Vagina (tissue), 2 donors: ENCODE measurements around the gene SEMA5B. TPM values are rescaled to one million over a fixed set of nuclear protein-coding genes. Genes with fewer than 3 reads are reported as not detected.

Source experiments
- DNase-seq, 2 donors: peaks; one replicate each; pipeline ENCODE4 v3.0.0-alpha.2; 2017; ENCODE audit errors: extremely low spot score in 2 of 2
- H3K27ac ChIP-seq: fragments of 200-600 bp; sonication (generic); one replicate; pipeline ENCODE4 v1.5.1; 2019
- H3K27me3 ChIP-seq: fragments of 200-600 bp; sonication (generic); one replicate; pipeline ENCODE4 v1.5.1; 2019
- H3K36me3 ChIP-seq, 2 donors: fragments of 200-600 bp; sonication (generic); one replicate each; pipeline ENCODE4 v1.5.1; 2017 to 2019
- H3K4me1 ChIP-seq: fragments of 200-600 bp; sonication (generic); one replicate; pipeline ENCODE4 v1.5.1; 2019
- H3K4me3 ChIP-seq, 2 donors: fragments of 200-600 bp; sonication (generic); 1 replicate in 1 of 2; 2 replicates in 1 of 2; pipeline ENCODE4 v1.5.1; 2016 to 2019
- H3K9me3 ChIP-seq: fragments of 200-600 bp; sonication (generic); one replicate; pipeline ENCODE4 v1.5.1; 2019
- CTCF ChIP-seq, 3 experiments: fragments of 450-650 bp in 2 of 3; fragments of 200-600 bp in 1 of 3; sonication (generic) in 1 of 3; IDR thresholded peaks; one replicate each; pipeline ENCODE4 v1.5.1; 2017 to 2019; ENCODE audit warnings: antibody characterized with exemption in 3 of 3, mild to moderate bottlenecking in 2 of 3, moderate library complexity in 2 of 3
- POLR2A ChIP-seq, 2 donors: fragments of 450-650 bp; IDR thresholded peaks; one replicate each; pipeline ENCODE4 v1.6.1; 2017; ENCODE audit warnings: antibody characterized with exemption in 2 of 2, mild to moderate bottlenecking in 2 of 2, moderate library complexity in 2 of 2
- POLR2AphosphoS5 ChIP-seq, 2 donors: sonication (generic); formaldehyde crosslinking; IDR thresholded peaks; one replicate each; pipeline ENCODE4 v1.9.0; 2017; ENCODE audit warnings: antibody characterized with exemption in 2 of 2, mild to moderate bottlenecking in 2 of 2, low read depth in 1 of 2; ENCODE audit not compliant: insufficient read depth in 1 of 2
- intact Hi-C: fragments of 100-400 bp; cut with DNase I; formaldehyde crosslinking; loops from one replicate; pipeline ENCODE4 v1.15.1; 2023
- total RNA-seq: library from RNA; depleted of rRNA; stranded (reverse); fragments of >200 nt; gene quantifications from one replicate; pipeline ENCODE4 v1.2.3, GENCODE V29; 2016

SEMA5B gene
- total RNA-seq, 1 donor from 2014 or later: 0.25 TPM

DNA sequence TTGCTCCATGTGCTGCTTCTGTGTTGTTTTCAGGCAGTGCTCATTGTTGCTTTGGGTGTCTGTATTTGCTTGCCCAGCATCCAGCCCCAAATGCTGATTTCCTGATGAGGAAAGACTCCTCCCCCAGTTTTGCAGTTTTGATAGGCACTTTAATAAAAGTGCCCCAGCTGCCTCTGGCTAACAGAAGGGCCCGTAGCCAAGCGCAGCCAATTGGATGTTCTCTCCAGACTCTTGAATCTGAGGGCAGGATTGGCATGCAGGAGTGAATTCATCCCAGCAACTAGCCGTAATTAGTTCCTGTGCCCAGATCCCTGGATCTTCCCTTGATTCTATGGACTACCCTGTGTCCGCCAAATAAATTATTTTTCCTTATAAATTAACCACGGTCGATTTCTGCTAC is 14.8 kb upstream of the SEMA5B start:
- intact Hi-C loops: loop anchor here (5.0 kb wide), 1 partner anchor 1650 kb away; no protein-coding TSS in a partner anchor
- Histone ChIP-seq H3K4me3 (no peak overlapping the region), H3K9me3 (no peaks in the 10 kb centered on the region), H3K27me3 (no peaks in the 10 kb centered on the region), H3K27ac (no peak overlapping the region), H3K4me1 (no peaks in the 10 kb centered on the region), H3K36me3 (no peaks in the 10 kb centered on the region)
- no peak for TF ChIP-seq CTCF (IDR thresholded peaks at IDR 0.05)
- TF ChIP-seq POLR2AphosphoS5 (IDR thresholded peaks at IDR 0.05; ENCODE audit: insufficient read depth in 1 of 2, low read depth in 1 of 2): no peak
- TF ChIP-seq POLR2A (IDR thresholded peaks at IDR 0.05): no peak
- no peak for DNase-seq

DNA sequence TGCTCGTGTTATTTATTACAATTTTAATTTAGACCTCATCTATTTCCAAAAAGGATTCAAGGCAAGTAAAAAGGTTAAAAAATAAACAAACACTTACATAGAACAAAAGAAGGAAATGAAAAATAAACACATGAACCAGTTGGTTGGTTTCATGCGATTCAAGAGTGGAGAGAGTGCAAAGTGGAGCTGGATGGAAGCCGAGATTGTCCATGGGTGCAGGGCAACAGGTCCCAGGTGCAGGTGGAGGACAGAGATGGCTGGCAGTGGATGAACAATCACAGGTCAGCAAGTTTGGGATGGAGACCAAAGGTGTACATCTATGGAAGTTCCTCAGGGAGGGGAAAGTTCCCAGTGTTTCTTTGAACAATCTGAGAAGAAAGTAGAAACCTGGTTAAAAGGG is 11.6 kb upstream of the SEMA5B start:
- DNase-seq: no peak
- Histone ChIP-seq H3K9me3 (no peaks in the 10 kb centered on the region), H3K36me3 (no peaks in the 10 kb centered on the region), H3K4me3 (no peak overlapping the region), H3K27me3 (no peaks in the 10 kb centered on the region), H3K4me1 (no peaks in the 10 kb centered on the region), H3K27ac (no peak overlapping the region)
- TF ChIP-seq CTCF (IDR thresholded peaks at IDR 0.05): no peak
- no peak for TF ChIP-seq POLR2AphosphoS5 (IDR thresholded peaks at IDR 0.05; ENCODE audit: insufficient read depth in 1 of 2, low read depth in 1 of 2)
- TF ChIP-seq POLR2A (IDR thresholded peaks at IDR 0.05): no peak
- intact Hi-C loops: no loop called here

- H3K4me1 ChIP-seq: no peaks in the 10 kb centered on the region
- no peak overlapping the region for H3K27ac ChIP-seq
- intact Hi-C loops: no loop called here
- H3K27me3 ChIP-seq: no peaks in the 10 kb centered on the region
- TF ChIP-seq POLR2A (IDR thresholded peaks at IDR 0.05) (no peak), POLR2AphosphoS5 (IDR thresholded peaks at IDR 0.05; ENCODE audit: insufficient read depth in 1 of 2, low read depth in 1 of 2) (no peak), CTCF (IDR thresholded peaks at IDR 0.05) (no peak)
- no peak overlapping the region for H3K4me3 ChIP-seq
- no peak for DNase-seq
- H3K9me3 ChIP-seq: no peaks in the 10 kb centered on the region
- no peaks in the 10 kb centered on the region for H3K36me3 ChIP-seq
Measured at GRCh38 chr3:123038751-123039150, 11.2 kb upstream of the SEMA5B start.

DNA sequence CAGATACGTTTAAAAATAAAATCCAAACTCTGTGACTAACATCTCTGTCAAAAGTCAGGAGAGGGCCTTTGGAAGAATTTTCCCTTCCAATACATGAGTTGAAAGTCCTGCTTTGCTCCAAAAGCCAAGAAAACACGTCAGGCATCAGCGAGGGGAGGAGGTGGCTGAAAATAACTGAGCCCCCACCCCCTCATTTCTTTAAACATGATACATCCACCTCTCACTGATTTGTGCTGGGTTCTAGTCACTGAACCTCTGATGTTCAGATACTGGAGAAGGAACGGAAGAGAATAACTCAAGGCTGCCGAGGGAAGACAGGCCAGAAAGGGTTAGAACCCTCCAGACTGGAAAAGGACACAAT is 9.4 kb upstream of the SEMA5B start:
- TF ChIP-seq POLR2AphosphoS5 (IDR thresholded peaks at IDR 0.05; ENCODE audit: insufficient read depth in 1 of 2, low read depth in 1 of 2) (no peak), POLR2A (IDR thresholded peaks at IDR 0.05) (no peak), CTCF (IDR thresholded peaks at IDR 0.05) (no peak)
- DNase-seq: no peak
- intact Hi-C loops: no loop called here
- no peaks in the 10 kb centered on the region for H3K27me3 ChIP-seq
- H3K4me3 ChIP-seq: no peak overlapping the region
- H3K4me1 ChIP-seq: no peaks in the 10 kb centered on the region
- H3K9me3 ChIP-seq: no peaks in the 10 kb centered on the region
- H3K27ac ChIP-seq: no peak overlapping the region
- no peaks in the 10 kb centered on the region for H3K36me3 ChIP-seq

DNA sequence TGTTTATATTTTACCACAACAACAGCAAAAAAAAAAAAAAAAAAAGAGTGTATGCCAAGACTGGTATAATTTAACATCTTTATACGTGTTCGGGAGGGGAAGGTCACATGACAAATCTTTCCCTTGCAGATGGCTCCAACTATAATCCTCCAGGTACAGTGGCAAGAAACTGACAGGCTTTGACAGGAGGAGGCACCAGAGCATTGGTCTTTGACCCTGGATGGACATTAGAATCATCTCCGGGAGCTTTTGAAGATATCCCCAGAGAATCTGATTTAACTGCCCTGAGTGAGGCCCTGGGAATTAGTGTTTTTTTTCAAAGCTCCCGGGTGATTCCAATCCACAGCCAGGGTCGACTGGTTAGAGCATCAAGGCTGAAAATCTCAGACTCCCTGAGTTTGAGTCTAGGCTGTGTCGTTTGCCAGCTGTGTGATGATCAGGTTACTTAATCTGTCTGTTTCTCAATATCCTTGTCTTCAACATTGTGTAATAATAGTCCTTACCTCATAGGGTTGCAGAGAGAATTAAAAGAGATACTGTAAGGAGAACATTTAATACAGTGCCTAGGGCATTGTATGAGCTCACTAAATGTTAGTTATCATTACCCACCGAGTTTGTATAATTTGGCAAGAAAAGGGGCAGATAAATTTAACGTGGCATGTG is 8.9 kb upstream of the SEMA5B start:
- TF ChIP-seq POLR2A (IDR thresholded peaks at IDR 0.05) (no peak), POLR2AphosphoS5 (IDR thresholded peaks at IDR 0.05; ENCODE audit: insufficient read depth in 1 of 2, low read depth in 1 of 2) (no peak), CTCF (IDR thresholded peaks at IDR 0.05) (no peak)
- Histone ChIP-seq H3K9me3 (no peaks in the 10 kb centered on the region), H3K4me1 (no peaks in the 10 kb centered on the region), H3K27ac (no peak overlapping the region), H3K36me3 (no peaks in the 10 kb centered on the region), H3K27me3 (no peaks in the 10 kb centered on the region), H3K4me3 (no peak overlapping the region)
- DNase-seq: no peak
- intact Hi-C loops: no loop called here
